Measurements from ENCODE around the gene CAMTA1.

Gene CAMTA1

GRCh38 chr1:6957341-6957740, 172.1 kb downstream of the CAMTA1 start:
- DNase-seq (ENCODE audit: low read depth in 2 of 2): no peak

- no peak for DNase-seq (ENCODE audit: low read depth in 2 of 2)
Observed at GRCh38 chr1:6958407-6959030, 173.3 kb downstream of the CAMTA1 start.

- DNase-seq (ENCODE audit: low read depth in 2 of 2): no peak
Observed at GRCh38 chr1:6959491-6959890, 174.2 kb downstream of the CAMTA1 start.

GRCh38 chr1:6960291-6960811, 175.1 kb downstream of the CAMTA1 start:
- DNase-seq (ENCODE audit: low read depth in 2 of 2): no peak

- no peak for DNase-seq (ENCODE audit: low read depth in 2 of 2)
Observed at GRCh38 chr1:6960860-6961259, 175.6 kb downstream of the CAMTA1 start.

GRCh38 chr1:6961289-6961688, 176.0 kb downstream of the CAMTA1 start:
- DNase-seq (ENCODE audit: low read depth in 2 of 2): no peak

- no peak for DNase-seq (ENCODE audit: low read depth in 2 of 2)
Observed at GRCh38 chr1:6961905-6962477, 176.7 kb downstream of the CAMTA1 start.

GRCh38 chr1:6962478-6962995, 177.3 kb downstream of the CAMTA1 start:
- peak; percentile 18 to 59 for DNase-seq (ENCODE audit: low read depth in 2 of 2)

- DNase-seq (ENCODE audit: low read depth in 2 of 2): peak; percentile 35 to 69
Observed at GRCh38 chr1:6962996-6963911, 178.0 kb downstream of the CAMTA1 start.

GRCh38 chr1:6963912-6964307, 178.7 kb downstream of the CAMTA1 start:
- no peak for DNase-seq (ENCODE audit: low read depth in 2 of 2)

- no peak for DNase-seq (ENCODE audit: low read depth in 2 of 2)
Observed at GRCh38 chr1:6965083-6965934, 180.1 kb downstream of the CAMTA1 start.

GRCh38 chr1:6965935-6966241, 180.6 kb downstream of the CAMTA1 start:
- no peak for DNase-seq (ENCODE audit: low read depth in 2 of 2)

- no peak for DNase-seq (ENCODE audit: low read depth in 2 of 2)
Observed at GRCh38 chr1:6966326-6966725, 181.1 kb downstream of the CAMTA1 start.

- no peak for DNase-seq (ENCODE audit: low read depth in 2 of 2)
Observed at GRCh38 chr1:6967431-6968111, 182.3 kb downstream of the CAMTA1 start.

GRCh38 chr1:6969106-6969505, 183.9 kb downstream of the CAMTA1 start:
- DNase-seq (ENCODE audit: low read depth in 2 of 2): peak in 1 of 2 donors; percentile 20

GRCh38 chr1:6969762-6970161, 184.5 kb downstream of the CAMTA1 start:
- no peak for DNase-seq (ENCODE audit: low read depth in 2 of 2)

- DNase-seq (ENCODE audit: low read depth in 2 of 2): no peak
Observed at GRCh38 chr1:6970221-6970620, 185.0 kb downstream of the CAMTA1 start.

- DNase-seq (ENCODE audit: low read depth in 2 of 2): no peak
Observed at GRCh38 chr1:6971048-6971447, 185.8 kb downstream of the CAMTA1 start.

- DNase-seq (ENCODE audit: low read depth in 2 of 2): no peak
Observed at GRCh38 chr1:6971699-6972098, 186.4 kb downstream of the CAMTA1 start.

GRCh38 chr1:6972399-6972798, 187.1 kb downstream of the CAMTA1 start:
- DNase-seq (ENCODE audit: low read depth in 2 of 2): no peak

Measured in activated CD4-positive, alpha-beta T cell treated with anti-CD3 and anti-CD28 coated beads for 24 hours (primary cell).